Panc1 (cell line): ENCODE data around the gene EHD4. TPM values are rescaled to one million over a fixed set of nuclear protein-coding genes. Genes with fewer than 3 reads are reported as not detected.

ENCODE experiments used
- ATAC-seq: fragments of 200-7000 bp; cut with Tn5 transposase; 2 replicates; pipeline ENCODE4 v1.9.1; 2020; ENCODE audit warnings: mild to moderate bottlenecking, moderate library complexity
- BruUV-seq: library from RNA; stranded (reverse); fragments of 400-500 nt; replicated peaks from 2 replicates; lab custom pipeline; 2021; lab: Mats Ljungman, UMichigan
- CTCF ChIA-PET: fragments of 300-600 bp; sonication (Branson Sonifier 250); formaldehyde crosslinking; loops from one replicate; lab custom pipeline; 2022; ENCODE audit warnings: antibody characterized with exemption; lab: Charles Lee
- POLR2A ChIA-PET: fragments of 300-600 bp; sonication (Branson Sonifier 250); formaldehyde crosslinking; loops from one replicate; lab custom pipeline; 2022; ENCODE audit warnings: antibody characterized with exemption; lab: Charles Lee
- DNase-seq: peaks from one replicate; pipeline ENCODE4 v3.0.0-alpha.2; 2010; ENCODE audit warnings: low read depth, low spot score
- H3K27ac ChIP-seq: 2 replicates; pipeline ENCODE4 v1.5.1; 2011; ENCODE audit warnings: mild to moderate bottlenecking, low read length, inconsistent platforms
- H3K27me3 ChIP-seq: fragments of 200-500 bp; sonication (Bioruptor generic); 2 replicates; pipeline ENCODE4 v1.6.0; 2014; ENCODE audit warnings: low read length, inconsistent platforms; ENCODE audit not compliant: control insufficient read depth, insufficient read depth
- H3K36me3 ChIP-seq: fragments of 200-500 bp; sonication (Bioruptor generic); 2 replicates; pipeline ENCODE4 v1.5.1; 2014; ENCODE audit warnings: inconsistent platforms, mild to moderate bottlenecking, low read length, moderate library complexity; ENCODE audit not compliant: control insufficient read depth, insufficient read depth
- H3K4me1 ChIP-seq: 2 replicates; pipeline ENCODE4 v1.5.1; 2011; ENCODE audit warnings: inconsistent platforms, mild to moderate bottlenecking, low read length, moderate library complexity; ENCODE audit not compliant: control insufficient read depth, insufficient read depth
- H3K4me3 ChIP-seq, 2 experiments: 2 replicates each; pipeline ENCODE4 v1.5.1; 2011 to 2012; ENCODE audit warnings: low read depth in 2 of 2, low read length in 2 of 2, mild to moderate bottlenecking in 2 of 2, inconsistent platforms in 1 of 2, moderate library complexity in 1 of 2
- H3K9me3 ChIP-seq: fragments of 200-500 bp; sonication (Bioruptor generic); 2 replicates; pipeline ENCODE4 v1.5.1; 2014; ENCODE audit warnings: low read depth, mild to moderate bottlenecking, inconsistent platforms, low read length, moderate library complexity; ENCODE audit not compliant: control insufficient read depth, insufficient read depth
- POLR2AphosphoS5 ChIP-seq: IDR thresholded peaks from 2 replicates; pipeline ENCODE4 v1.6.1; 2012; ENCODE audit warnings: mild to moderate bottlenecking, low read depth, low read length, moderate library complexity
- SIN3A ChIP-seq: IDR thresholded peaks from 2 replicates; pipeline ENCODE4 v1.6.1; 2012; ENCODE audit warnings: low read depth, mild to moderate bottlenecking, low read length, moderate library complexity, borderline replicate concordance; ENCODE audit not compliant: insufficient read depth
- TCF7L2 ChIP-seq: IDR thresholded peaks from 2 replicates; pipeline ENCODE4 v1.6.1; 2011; ENCODE audit warnings: mild to moderate bottlenecking, low read depth, low read length, inconsistent platforms
- in situ Hi-C: cut with HindIII; loops from 2 replicates; pipeline ENCODE4 v1.10.0; 2016; ENCODE audit warnings: low sequenced_read_pairs, low pct_unique_long_range_greater_than_20kb
- intact Hi-C: fragments of 100-400 bp; cut with micrococcal nuclease; formaldehyde crosslinking; loops from one replicate; pipeline ENCODE4 v1.10.0; 2022; ENCODE audit not compliant: unreplicated experiment
- total RNA-seq: library from RNA; stranded (reverse); gene quantifications from one replicate; pipeline ENCODE4 v1.2.1, GENCODE V29; 2021; ENCODE audit not compliant: unreplicated experiment
- TF ChIP-seq, protein P1 (sequence below): fragments of 450-650 bp; IDR thresholded peaks from 2 replicates; pipeline ENCODE4 v1.5.1; 2017; ENCODE audit warnings: mild to moderate bottlenecking
- TF ChIP-seq, protein P2 (sequence below), 2 experiments: IDR thresholded peaks; 2 replicates each; pipeline ENCODE4 v1.6.1; 2011 to 2012; ENCODE audit warnings: low read depth in 2 of 2, control low read depth in 1 of 2, low read length in 1 of 2, mild to moderate bottlenecking in 1 of 2, moderate library complexity in 1 of 2; ENCODE audit not compliant: insufficient read depth in 1 of 2

The EHD4 gene
- total RNA-seq, 1 experiment from 2014 or later: 43.2 TPM

DNA sequence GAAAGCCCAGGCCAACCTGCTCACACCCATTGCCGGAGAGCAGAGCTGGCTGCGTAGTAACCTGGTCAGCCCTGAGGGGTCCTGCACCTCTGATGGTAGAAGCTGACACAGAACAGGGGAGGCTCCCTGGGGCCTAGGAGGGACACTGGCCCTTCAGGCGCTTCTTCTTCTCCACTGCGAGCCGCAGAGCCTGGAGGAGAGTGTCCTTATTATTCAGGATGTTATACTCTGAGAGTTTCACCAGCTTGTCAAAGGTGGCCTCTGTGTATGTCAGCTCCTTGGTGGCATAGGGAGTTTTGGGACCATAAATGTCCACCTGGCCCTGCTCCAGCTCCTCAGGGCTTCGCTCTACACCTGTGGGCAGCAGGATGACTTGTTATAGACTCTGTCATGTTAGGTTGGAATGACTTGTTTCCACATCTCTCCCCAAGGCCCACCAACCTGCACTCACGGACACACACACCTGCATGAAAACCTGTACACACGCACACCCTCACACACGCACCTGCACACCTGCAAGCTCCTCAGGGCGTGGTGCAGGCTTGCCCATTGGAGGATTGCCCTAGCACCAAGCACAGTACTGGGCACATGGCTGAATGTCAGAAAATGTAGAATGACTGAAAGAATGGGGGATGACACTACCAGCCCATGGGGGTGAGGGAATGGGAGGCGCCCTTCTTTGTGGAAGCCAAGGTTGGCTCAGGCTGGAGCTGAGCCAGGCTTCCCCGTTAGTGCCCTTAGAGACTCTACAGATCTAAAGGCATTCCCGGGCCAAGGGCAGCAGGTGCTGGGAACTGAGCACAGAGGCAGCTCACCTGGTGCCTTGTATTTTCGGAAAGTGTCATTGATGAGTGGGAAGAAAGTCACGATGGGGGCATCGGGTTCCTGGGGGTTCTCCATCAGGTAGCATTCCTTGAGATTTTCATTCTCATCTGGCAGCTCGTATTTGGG lies 11.5 kb upstream of the EHD4 start:
- Histone ChIP-seq H3K27ac (no peak overlapping the region), H3K9me3 (no peaks in the 10 kb centered on the region), H3K36me3 (no peaks in the 10 kb centered on the region), H3K27me3 (no peaks in the 10 kb centered on the region), H3K4me3 (no peak overlapping the region), H3K4me1 (no peaks in the 10 kb centered on the region)
- CTCF ChIA-PET: interaction anchor here (0.9 to 1.4 kb wide), 2 partner anchors 9 to 74 kb away, joined by 3 read pairs; no protein-coding TSS in a partner anchor
- DNase-seq: no peak
- no TSS peak for BruUV-seq
- no peak for ATAC-seq
- POLR2A ChIA-PET: no interaction called here
- no peak for TF ChIP-seq SIN3A
- TF ChIP-seq, protein P1, sequence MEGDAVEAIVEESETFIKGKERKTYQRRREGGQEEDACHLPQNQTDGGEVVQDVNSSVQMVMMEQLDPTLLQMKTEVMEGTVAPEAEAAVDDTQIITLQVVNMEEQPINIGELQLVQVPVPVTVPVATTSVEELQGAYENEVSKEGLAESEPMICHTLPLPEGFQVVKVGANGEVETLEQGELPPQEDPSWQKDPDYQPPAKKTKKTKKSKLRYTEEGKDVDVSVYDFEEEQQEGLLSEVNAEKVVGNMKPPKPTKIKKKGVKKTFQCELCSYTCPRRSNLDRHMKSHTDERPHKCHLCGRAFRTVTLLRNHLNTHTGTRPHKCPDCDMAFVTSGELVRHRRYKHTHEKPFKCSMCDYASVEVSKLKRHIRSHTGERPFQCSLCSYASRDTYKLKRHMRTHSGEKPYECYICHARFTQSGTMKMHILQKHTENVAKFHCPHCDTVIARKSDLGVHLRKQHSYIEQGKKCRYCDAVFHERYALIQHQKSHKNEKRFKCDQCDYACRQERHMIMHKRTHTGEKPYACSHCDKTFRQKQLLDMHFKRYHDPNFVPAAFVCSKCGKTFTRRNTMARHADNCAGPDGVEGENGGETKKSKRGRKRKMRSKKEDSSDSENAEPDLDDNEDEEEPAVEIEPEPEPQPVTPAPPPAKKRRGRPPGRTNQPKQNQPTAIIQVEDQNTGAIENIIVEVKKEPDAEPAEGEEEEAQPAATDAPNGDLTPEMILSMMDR: no peak
- TF ChIP-seq POLR2AphosphoS5: no peak
- no peak for TF ChIP-seq TCF7L2
- in situ Hi-C loops: no loop called here
- intact Hi-C loops: no loop called here

DNA sequence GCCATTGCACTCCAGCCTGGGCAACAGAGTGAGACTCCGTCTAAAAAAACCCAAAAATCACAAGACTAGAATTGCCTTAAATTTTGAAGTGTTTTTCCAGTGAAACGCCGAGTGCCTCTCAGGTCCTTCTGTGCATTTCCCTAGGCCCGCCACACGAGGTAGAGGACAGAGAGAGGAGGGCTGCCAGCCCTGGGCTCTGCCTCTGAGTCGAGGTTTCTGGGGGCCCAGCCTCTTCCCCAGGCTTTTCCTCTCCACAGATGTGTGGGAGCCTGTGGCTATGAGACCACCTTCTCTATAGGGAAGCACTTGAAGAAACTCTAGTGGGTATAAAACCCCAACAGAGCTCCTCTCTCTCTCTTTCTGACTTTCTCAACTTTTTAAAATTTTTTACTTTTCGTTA lies 10.9 kb upstream of the EHD4 start:
- ATAC-seq: 0 out of 2 replicates have a peak, but pooled peaks have one; percentile 52
- H3K36me3 ChIP-seq: no peaks in the 10 kb centered on the region
- CTCF ChIA-PET: interaction anchor here (0.9 to 1.4 kb wide), 2 partner anchors 10 to 74 kb away, joined by 3 read pairs; no protein-coding TSS in a partner anchor

More for the DNA sequence above, 10.9 kb upstream of the EHD4 start:
- no peak for DNase-seq
- intact Hi-C loops: no loop called here
- Histone ChIP-seq H3K27me3 (no peaks in the 10 kb centered on the region), H3K4me1 (no peaks in the 10 kb centered on the region), H3K27ac (no peak overlapping the region), H3K4me3 (no peak overlapping the region), H3K9me3 (no peaks in the 10 kb centered on the region)
- TF ChIP-seq POLR2AphosphoS5: no peak
- TF ChIP-seq, protein P2, sequence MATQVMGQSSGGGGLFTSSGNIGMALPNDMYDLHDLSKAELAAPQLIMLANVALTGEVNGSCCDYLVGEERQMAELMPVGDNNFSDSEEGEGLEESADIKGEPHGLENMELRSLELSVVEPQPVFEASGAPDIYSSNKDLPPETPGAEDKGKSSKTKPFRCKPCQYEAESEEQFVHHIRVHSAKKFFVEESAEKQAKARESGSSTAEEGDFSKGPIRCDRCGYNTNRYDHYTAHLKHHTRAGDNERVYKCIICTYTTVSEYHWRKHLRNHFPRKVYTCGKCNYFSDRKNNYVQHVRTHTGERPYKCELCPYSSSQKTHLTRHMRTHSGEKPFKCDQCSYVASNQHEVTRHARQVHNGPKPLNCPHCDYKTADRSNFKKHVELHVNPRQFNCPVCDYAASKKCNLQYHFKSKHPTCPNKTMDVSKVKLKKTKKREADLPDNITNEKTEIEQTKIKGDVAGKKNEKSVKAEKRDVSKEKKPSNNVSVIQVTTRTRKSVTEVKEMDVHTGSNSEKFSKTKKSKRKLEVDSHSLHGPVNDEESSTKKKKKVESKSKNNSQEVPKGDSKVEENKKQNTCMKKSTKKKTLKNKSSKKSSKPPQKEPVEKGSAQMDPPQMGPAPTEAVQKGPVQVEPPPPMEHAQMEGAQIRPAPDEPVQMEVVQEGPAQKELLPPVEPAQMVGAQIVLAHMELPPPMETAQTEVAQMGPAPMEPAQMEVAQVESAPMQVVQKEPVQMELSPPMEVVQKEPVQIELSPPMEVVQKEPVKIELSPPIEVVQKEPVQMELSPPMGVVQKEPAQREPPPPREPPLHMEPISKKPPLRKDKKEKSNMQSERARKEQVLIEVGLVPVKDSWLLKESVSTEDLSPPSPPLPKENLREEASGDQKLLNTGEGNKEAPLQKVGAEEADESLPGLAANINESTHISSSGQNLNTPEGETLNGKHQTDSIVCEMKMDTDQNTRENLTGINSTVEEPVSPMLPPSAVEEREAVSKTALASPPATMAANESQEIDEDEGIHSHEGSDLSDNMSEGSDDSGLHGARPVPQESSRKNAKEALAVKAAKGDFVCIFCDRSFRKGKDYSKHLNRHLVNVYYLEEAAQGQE (IDR thresholded peaks at IDR 0.05; ENCODE audit: insufficient read depth in 1 of 2, low read depth in 2 of 2, low read length in 1 of 2): no peak
- no peak for TF ChIP-seq SIN3A
- no peak for TF ChIP-seq TCF7L2
- TF ChIP-seq, protein P1: no peak
- POLR2A ChIA-PET: no interaction called here
- in situ Hi-C loops: no loop called here
- no TSS peak for BruUV-seq
